PC-3 (cell line): ENCODE results near the gene TEAD3. TPM values are rescaled to one million over a fixed set of nuclear protein-coding genes. Genes with fewer than 3 reads are reported as not detected.

Experiments used
- ATAC-seq: fragments of 200-7000 bp; cut with Tn5 transposase; 2 replicates; pipeline ENCODE4 v1.9.1; 2020; ENCODE audit warnings: mild to moderate bottlenecking, moderate library complexity
- BruUV-seq: library from RNA; stranded (reverse); fragments of 400-500 nt; replicated peaks from 2 replicates; lab custom pipeline; 2021; lab: Mats Ljungman, UMichigan
- CTCF ChIA-PET: fragments of 300-600 bp; sonication (Branson Sonifier 250); formaldehyde crosslinking; loops from one replicate; lab custom pipeline; 2022; ENCODE audit warnings: antibody characterized with exemption; lab: Charles Lee
- POLR2A ChIA-PET: fragments of 300-600 bp; sonication (Branson Sonifier 250); formaldehyde crosslinking; loops from one replicate; lab custom pipeline; 2022; ENCODE audit warnings: antibody characterized with exemption; ENCODE audit not compliant: unreplicated experiment; lab: Charles Lee
- DNase-seq: peaks from one replicate; pipeline ENCODE4 v3.0.0-alpha.2; 2015
- H2AFZ ChIP-seq: fragments of 300-600 bp; sonication (generic); 2 replicates; pipeline ENCODE4 v1.6.0; 2016; ENCODE audit warnings: antibody characterized with exemption, low read length
- H3F3A ChIP-seq: fragments of 300-600 bp; sonication (generic); one replicate; pipeline ENCODE4 v1.6.0; 2017; ENCODE audit warnings: antibody characterized with exemption, low read length, control low read depth, mild to moderate bottlenecking; ENCODE audit not compliant: unreplicated experiment
- H3K27ac ChIP-seq: fragments of 300-600 bp; sonication (generic); 2 replicates; pipeline ENCODE4 v1.5.1; 2016; ENCODE audit warnings: mild to moderate bottlenecking, low read length
- H3K27me3 ChIP-seq: fragments of 300-600 bp; sonication (generic); 2 replicates; pipeline ENCODE4 v1.6.1; 2016; ENCODE audit warnings: low read length, mixed read lengths
- H3K36me3 ChIP-seq: fragments of 300-600 bp; sonication (generic); 2 replicates; pipeline ENCODE4 v1.6.1; 2016; ENCODE audit warnings: low read depth, mixed run types, low read length, mixed read lengths
- H3K4me1 ChIP-seq: fragments of 300-600 bp; sonication (generic); 2 replicates; pipeline ENCODE4 v1.5.1; 2016; ENCODE audit warnings: low read length; ENCODE audit not compliant: insufficient read depth
- H3K4me2 ChIP-seq: fragments of 300-600 bp; sonication (generic); 2 replicates; pipeline ENCODE4 v1.6.0; 2016; ENCODE audit warnings: low read length
- H3K4me3 ChIP-seq: fragments of 300-600 bp; sonication (generic); 2 replicates; pipeline ENCODE4 v1.5.1; 2016; ENCODE audit warnings: mild to moderate bottlenecking, low read length, mixed read lengths
- H3K79me2 ChIP-seq: fragments of 300-600 bp; sonication (generic); 2 replicates; pipeline ENCODE4 v1.6.1; 2017; ENCODE audit warnings: low read length, mixed read lengths
- H3K9ac ChIP-seq: fragments of 300-600 bp; sonication (generic); 2 replicates; pipeline ENCODE4 v1.6.0; 2016; ENCODE audit warnings: mild to moderate bottlenecking, low read length
- H3K9me2 ChIP-seq: fragments of 300-600 bp; sonication (generic); replicated peaks from 2 replicates; pipeline ENCODE4 v1.6.1; 2016; ENCODE audit warnings: mixed run types, low read length, mixed read lengths
- H3K9me3 ChIP-seq: fragments of 300-600 bp; sonication (generic); 2 replicates; pipeline ENCODE4 v1.6.1; 2016; ENCODE audit warnings: low read length, mixed read lengths
- H4K20me1 ChIP-seq: fragments of 300-600 bp; sonication (generic); 2 replicates; pipeline ENCODE4 v1.6.1; 2016; ENCODE audit warnings: low read length, mixed read lengths
- CTCF ChIP-seq: fragments of 300-600 bp; sonication (generic); conservative IDR thresholded peaks from 2 replicates; pipeline ENCODE4 v1.5.1; 2017; ENCODE audit warnings: antibody characterized with exemption, low read depth, mild to moderate bottlenecking, low read length
- EZH2 ChIP-seq: fragments of 300-600 bp; sonication (generic); IDR thresholded peaks from one replicate; pipeline ENCODE4 v1.6.1; 2017; ENCODE audit warnings: antibody characterized with exemption, mild to moderate bottlenecking, low read length; ENCODE audit not compliant: unreplicated experiment
- EZH2phosphoT487 ChIP-seq: fragments of 300-600 bp; sonication (generic); IDR thresholded peaks from 2 replicates; pipeline ENCODE4 v1.6.1; 2018; ENCODE audit warnings: mild to moderate bottlenecking, antibody characterized with exemption, low read length, borderline replicate concordance
- intact Hi-C: fragments of 100-400 bp; cut with micrococcal nuclease; formaldehyde crosslinking; loops from 2 replicates; pipeline ENCODE4 v1.9.0; 2023
- total RNA-seq: library from RNA; depleted of rRNA; stranded (reverse); fragments of >200 nt; gene quantifications from 2 replicates; pipeline ENCODE4 v1.2.3, GENCODE V29; 2014

TEAD3 gene
- total RNA-seq, 1 experiment from 2014 or later = 9.2 TPM

- Histone ChIP-seq H3K9ac (peak overlapping the region; percentile 89), H3K4me3 (peak overlapping the region; percentile 46), H3K9me3 (peaks cover 10% of the 10 kb centered on the region), H3K27me3 (no peaks in the 10 kb centered on the region), H3K27ac (peak overlapping the region; percentile 98), H3K36me3 (peaks cover 30% of the 10 kb centered on the region), H3K79me2 (0 out of 2 replicates have a peak, but pooled peaks cover 8% of the 10 kb centered on the region), H3K4me1 (peaks cover 48% of the 10 kb centered on the region), H4K20me1 (no peaks in the 10 kb centered on the region), H3F3A (peaks cover 11% of the 10 kb centered on the region), H3K4me2 (peak overlapping the region; percentile 82), H3K9me2 (no peaks in the 10 kb centered on the region), H2AFZ (peak overlapping the region; percentile 36; the same call in 1 of the 2 replicates)
- TF ChIP-seq EZH2phosphoT487 (no peak), CTCF (no peak), EZH2 (no peak)
- ChIA-PET POLR2A (interaction anchor here (0.5 to 1.6 kb wide), 6 partner anchors 27 to 173 kb away, joined by 4 to 14 read pairs (median 7); partner anchors contain the start of gene TEAD3), CTCF (interaction anchor here (0.7 to 1.5 kb wide), 4 partner anchors 13 to 96 kb away, joined by 3 to 9 read pairs (median 6); no protein-coding TSS in a partner anchor)
- DNase-seq = peak; percentile 95
- BruUV-seq = no TSS peak
- ATAC-seq = peak; percentile 82
- intact Hi-C loops = loop anchor here (1.0 kb wide), 2 partner anchors 13 to 37 kb away; no protein-coding TSS in a partner anchor
Observed at GRCh38 chr6:35427851-35428321, 69.0 kb downstream of the TEAD3 start.

- peaks cover 10% of the 10 kb centered on the region for H3K9me3 ChIP-seq
- H3K4me1 ChIP-seq = peaks cover 48% of the 10 kb centered on the region
- POLR2A ChIA-PET = interaction anchor here (0.5 to 1.6 kb wide), 4 partner anchors 26 to 174 kb away, joined by 4 to 7 read pairs (median 6); no protein-coding TSS in a partner anchor
- intact Hi-C loops = no loop called here
- H3F3A ChIP-seq = peaks cover 11% of the 10 kb centered on the region
- H3K27ac ChIP-seq = peak overlapping the region; percentile 98
- no peak overlapping the region for H2AFZ ChIP-seq
- DNase-seq (no peak), ATAC-seq (peak; percentile 3)
- peaks cover 32% of the 10 kb centered on the region for H3K36me3 ChIP-seq
- H3K27me3 ChIP-seq = no peaks in the 10 kb centered on the region
- no peaks in the 10 kb centered on the region for H4K20me1 ChIP-seq
- no peaks in the 10 kb centered on the region for H3K9me2 ChIP-seq
- H3K4me3 ChIP-seq = no peak overlapping the region; the same call in 1 of the 2 replicates
- CTCF ChIA-PET = interaction anchor here (1.2 to 1.5 kb wide), 2 partner anchors 22 to 26 kb away, joined by 3 to 4 read pairs; no protein-coding TSS in a partner anchor
- no TSS peak for BruUV-seq
- TF ChIP-seq EZH2 (no peak), CTCF (no peak), EZH2phosphoT487 (no peak)
- H3K79me2 ChIP-seq = 0 out of 2 replicates have a peak, but pooled peaks cover 8% of the 10 kb centered on the region
- H3K9ac ChIP-seq = peak overlapping the region; percentile 89
- peak overlapping the region; percentile 82 for H3K4me2 ChIP-seq
Observed at GRCh38 chr6:35427435-35427834, 69.4 kb downstream of the TEAD3 start.

- DNase-seq (no peak), ATAC-seq (no peak)
- H3K79me2 ChIP-seq = 0 out of 2 replicates have a peak, but pooled peaks cover 8% of the 10 kb centered on the region
- no peaks in the 10 kb centered on the region for H3K9me2 ChIP-seq
- H4K20me1 ChIP-seq = no peaks in the 10 kb centered on the region
- H3K27me3 ChIP-seq = no peaks in the 10 kb centered on the region
- H3K9me3 ChIP-seq = peaks cover 10% of the 10 kb centered on the region
- peaks cover 11% of the 10 kb centered on the region for H3F3A ChIP-seq
- peak overlapping the region; percentile 98 for H3K27ac ChIP-seq
- CTCF ChIA-PET = interaction anchor here (0.6 kb wide), 1 partner anchor 15 kb away, joined by 3 read pairs; no protein-coding TSS in a partner anchor
- H3K4me1 ChIP-seq = peaks cover 48% of the 10 kb centered on the region
- POLR2A ChIA-PET = no interaction called here
- H3K4me2 ChIP-seq = no peak overlapping the region; the same call in 1 of the 2 replicates
- intact Hi-C loops = no loop called here
- no peak for TF ChIP-seq EZH2
- TF ChIP-seq EZH2phosphoT487 = no peak
- TF ChIP-seq CTCF = no peak
- H2AFZ ChIP-seq = no peak overlapping the region
- H3K36me3 ChIP-seq = peaks cover 42% of the 10 kb centered on the region
- peak overlapping the region; percentile 89 for H3K9ac ChIP-seq
- no peak overlapping the region for H3K4me3 ChIP-seq
- BruUV-seq = no TSS peak
Observed at GRCh38 chr6:35426074-35426473, 70.8 kb downstream of the TEAD3 start.
